IPS DF 19.7 (cell line): ENCODE results near the gene ZHX3.
"Not testable (repeated sequence)": the region's sequence is repeated elsewhere in the genome, so short reads cannot be mapped to it uniquely, and the experiment has no call there.

ENCODE experiments used
- DNase-seq: peaks from one replicate; pipeline ENCODE4 v3.0.0-alpha.2; 2013; ENCODE audit warnings: low read depth, low spot score

Gene ZHX3

GRCh38 chr20:41135187-41135887, 182.2 kb downstream of the ZHX3 start:
- DNase-seq, result no peak

GRCh38 chr20:41134362-41135186, 183.0 kb downstream of the ZHX3 start:
- no peak for DNase-seq

GRCh38 chr20:41133709-41134361, 183.7 kb downstream of the ZHX3 start:
- no peak for DNase-seq

GRCh38 chr20:41132388-41132775, 185.1 kb downstream of the ZHX3 start:
- not testable (repeated sequence) for DNase-seq

- DNase-seq, result no peak
Observed at GRCh38 chr20:41131594-41132387, 185.7 kb downstream of the ZHX3 start.
